K562 (cell line): Measurements from ENCODE around the gene PRPF8. TPM values are rescaled to one million over a fixed set of nuclear protein-coding genes. Genes with fewer than 3 reads are reported as not detected.
A peak's percentile ranks its signal among the peaks of the same experiment; 100 is the strongest.

Experiments
- C11orf30 ChIP-seq: fragments of 450-650 bp; IDR thresholded peaks from 2 replicates; pipeline ENCODE4 v1.6.1; 2016; ENCODE audit warnings: low read depth, mild to moderate bottlenecking
- CBX8 ChIP-seq: fragments of 200-600 bp; sonication (generic); IDR thresholded peaks from 2 replicates; pipeline ENCODE4 v1.6.1; 2012; ENCODE audit warnings: borderline replicate concordance, mixed run types, low read depth, mild to moderate bottlenecking, moderate library complexity, mixed read lengths, low read length, control low read depth, inconsistent platforms; ENCODE audit not compliant: poor library complexity, severe bottlenecking; ENCODE audit errors: extremely low read depth
- CREM ChIP-seq: IDR thresholded peaks from 2 replicates; pipeline ENCODE4 v1.6.1; 2014; ENCODE audit warnings: antibody characterized with exemption, low read depth
- FOXA3 ChIP-seq, 2 experiments: fragments of 450-650 bp in 1 of 2; sonication (generic) in 1 of 2; formaldehyde crosslinking; IDR thresholded peaks in 1 of 2; conservative IDR thresholded peaks in 1 of 2; 2 replicates each; pipeline versions ENCODE4 v1.4.0 to v1.8.0; 2020 to 2022; ENCODE audit warnings: mild to moderate bottlenecking in 2 of 2, missing genetic modification reagents in 1 of 2
- FOXJ2 ChIP-seq: fragments of 200-800 bp; sonication (Bioruptor generic); IDR thresholded peaks from 2 replicates; pipeline ENCODE4 v1.6.1; 2016; ENCODE audit warnings: missing genetic modification characterization, missing compliant biosample characterization
- FUS ChIP-seq: fragments of 200-400 bp; formaldehyde crosslinking; optimal IDR thresholded peaks from 2 replicates; pipeline ENCODE3; 2017; ENCODE audit warnings: low read depth, low read length
- GABPA ChIP-seq: fragments of 200-800 bp; sonication (Bioruptor generic); conservative IDR thresholded peaks from 2 replicates; pipeline ENCODE4 v1.6.1; 2016; ENCODE audit warnings: low read depth, missing genetic modification characterization, missing compliant biosample characterization
- HNRNPL ChIP-seq: fragments of 200-400 bp; formaldehyde crosslinking; IDR thresholded peaks from 2 replicates; pipeline ENCODE4 v1.6.1; 2017; ENCODE audit warnings: low read depth, mild to moderate bottlenecking, low read length
- ILK ChIP-seq: fragments of 450-650 bp; IDR thresholded peaks from 2 replicates; pipeline ENCODE4 v1.6.1; 2016; ENCODE audit warnings: missing genetic modification characterization, low read depth, mild to moderate bottlenecking, missing compliant biosample characterization, moderate library complexity, borderline replicate concordance
- SP2 ChIP-seq: IDR thresholded peaks from 2 replicates; pipeline ENCODE4 v1.6.1; 2011; ENCODE audit warnings: mild to moderate bottlenecking, low read depth, low read length, moderate library complexity; ENCODE audit not compliant: poor library complexity, severe bottlenecking; ENCODE audit errors: extremely low read depth
- STAG1 ChIP-seq: sonication (generic); formaldehyde crosslinking; IDR thresholded peaks from 2 replicates; pipeline ENCODE4 v1.5.0; 2020; ENCODE audit warnings: missing genetic modification reagents, borderline replicate concordance
- TAF7 ChIP-seq: fragments of 450-650 bp; IDR thresholded peaks from 2 replicates; pipeline ENCODE4 v1.6.1; 2016; ENCODE audit warnings: missing genetic modification characterization, missing compliant biosample characterization
- ZNF239 ChIP-seq: fragments of 250-450 bp; sonication (Bioruptor Pico); IDR thresholded peaks from 2 replicates; pipeline ENCODE4 v1.4.0; 2020; ENCODE audit warnings: mild to moderate bottlenecking
- ZNF347 ChIP-seq: fragments of 450-650 bp; formaldehyde crosslinking; IDR thresholded peaks from 2 replicates; pipeline ENCODE4 v1.4.0; 2020; ENCODE audit warnings: low read depth, mild to moderate bottlenecking, moderate library complexity
- ZNF354B ChIP-seq: fragments of 250-450 bp; sonication (Bioruptor Pico); IDR thresholded peaks from 2 replicates; pipeline ENCODE4 v1.4.0; 2020
- ZNF696 ChIP-seq: fragments of 250-450 bp; sonication (Bioruptor Pico); conservative IDR thresholded peaks from 2 replicates; pipeline ENCODE4 v1.4.0; 2020; ENCODE audit warnings: mild to moderate bottlenecking, moderate library complexity
- ZNF778 ChIP-seq: fragments of 450-650 bp; formaldehyde crosslinking; IDR thresholded peaks from 2 replicates; pipeline ENCODE4 v1.4.0; 2020; ENCODE audit warnings: mild to moderate bottlenecking, moderate library complexity
- polyA plus RNA-seq, 8 experiments: library from polyadenylated mRNA; depleted of rRNA in 4 of 8; stranded (reverse) in 5 of 8; unstranded in 3 of 8; fragments of >200 nt; fragmentation: Nextera tagmentation in 2 of 8; fragmentation: Illumina TruSeq in 1 of 8; extraction: Ambion mirVana in 2 of 8; extraction: Trizol in 1 of 8; gene quantifications; 2 replicates each; pipeline versions ENCODE4 v1.2.1 to v1.2.3, GENCODE V29; 2011 to 2014; ENCODE audit warnings: inconsistent platforms in 1 of 8, missing spikeins in 1 of 8
- total RNA-seq, 7 experiments: library from RNA; depleted of rRNA in 6 of 7; stranded (reverse); fragments of >200 nt in 6 of 7; fragmentation: Illumina TruSeq in 2 of 7; extraction: Trizol in 2 of 7; gene quantifications; 2 replicates each; pipeline versions ENCODE4 v1.2.1 to v1.2.3, GENCODE V29; 2011 to 2021; ENCODE audit warnings: low replicate concordance in 1 of 7
- TF ChIP-seq, protein P1 (sequence below): fragments of 250-450 bp; sonication (Bioruptor Pico); IDR thresholded peaks from 2 replicates; pipeline ENCODE4 v1.6.1; 2021; ENCODE audit warnings: mild to moderate bottlenecking
- TF ChIP-seq, protein P2 (sequence below): fragments of 200-800 bp; sonication (Bioruptor generic); IDR thresholded peaks from 2 replicates; pipeline ENCODE4 v1.6.1; 2017; ENCODE audit warnings: missing genetic modification characterization, missing compliant biosample characterization
- TF ChIP-seq, protein P3 (sequence below): fragments of 250-450 bp; sonication (Bioruptor Pico); IDR thresholded peaks from 2 replicates; pipeline ENCODE4 v1.4.0; 2020; ENCODE audit warnings: mild to moderate bottlenecking, moderate library complexity
- TF ChIP-seq, protein P4 (sequence below): sonication (generic); formaldehyde crosslinking; IDR thresholded peaks from 2 replicates; pipeline ENCODE4 v1.8.1; 2023; ENCODE audit warnings: mild to moderate bottlenecking, missing genetic modification reagents

The PRPF8 gene
- total and polyA plus RNA-seq, 9 of the 15 experiments (the other 6 are each of a cell fraction or from before 2014, with no cell fraction given), result 64.3 to 294 (median 85.9) TPM

DNA sequence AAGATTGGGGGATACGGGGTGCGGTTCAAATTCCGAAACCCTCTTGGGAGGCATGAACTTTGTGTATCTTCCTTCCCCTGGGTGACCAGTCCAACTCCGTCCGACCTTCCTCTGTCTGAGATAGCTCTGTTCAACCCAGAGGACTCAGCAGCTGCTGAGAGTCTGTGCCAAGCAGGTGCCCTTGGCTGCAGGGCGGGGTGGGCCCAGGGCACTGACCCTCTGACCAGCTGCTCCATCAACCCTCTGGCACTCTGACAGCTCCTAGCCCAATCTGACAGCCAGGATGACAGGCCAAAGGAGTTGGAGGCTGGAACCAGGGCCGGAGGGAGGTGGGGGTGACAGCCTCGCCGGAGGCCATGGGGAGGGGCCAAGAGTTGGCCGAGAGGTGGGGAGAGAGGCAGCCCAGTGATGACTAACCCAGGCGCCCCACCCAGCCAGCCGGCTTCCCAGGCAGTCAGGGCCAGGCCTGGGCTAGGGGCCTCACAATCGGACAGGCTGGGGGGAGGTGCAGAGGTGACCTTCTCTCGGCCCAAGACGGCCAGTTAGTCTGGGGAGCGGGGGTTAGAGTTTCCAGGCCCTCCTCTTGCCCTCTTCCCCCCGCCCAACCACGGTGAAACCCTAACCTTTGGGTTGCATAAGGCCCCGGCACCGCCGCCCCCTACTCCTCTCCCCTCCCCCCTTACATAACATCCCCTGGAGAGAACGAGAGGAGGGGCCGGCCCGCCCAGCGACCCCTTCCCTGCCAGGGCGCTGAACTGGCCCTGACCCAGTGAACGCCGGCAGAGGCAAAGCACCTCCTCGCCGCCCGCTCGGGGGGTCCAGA, 30.5 kb upstream of the PRPF8 start (continued):
- TF ChIP-seq HNRNPL (no peak), CREM (peak; percentile 50), SP2 (no peak), ZNF239 (CRISPR knock-in tag) (no peak), STAG1 (no peak), FUS (no peak), GABPA (no peak), FOXJ2 (tag) (no peak), C11orf30 (no peak), TAF7 (no peak), ZNF354B (no peak), ILK (tag) (no peak), CBX8 (no peak), FOXA3 (CRISPR knock-in tag; conservative IDR thresholded peaks at IDR 0.05 in 1 of 2, IDR thresholded peaks at IDR 0.05 in 1 of 2) (no peak), ZNF347 (CRISPR knock-in tag) (no peak), ZNF696 (CRISPR knock-in tag) (no peak), ZNF778 (no peak)
- TF ChIP-seq, protein P1, sequence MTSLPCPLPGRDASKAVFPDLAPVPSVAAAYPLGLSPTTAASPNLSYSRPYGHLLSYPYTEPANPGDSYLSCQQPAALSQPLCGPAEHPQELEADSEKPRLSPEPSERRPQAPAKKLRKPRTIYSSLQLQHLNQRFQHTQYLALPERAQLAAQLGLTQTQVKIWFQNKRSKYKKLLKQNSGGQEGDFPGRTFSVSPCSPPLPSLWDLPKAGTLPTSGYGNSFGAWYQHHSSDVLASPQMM (CRISPR knock-in tag), result no peak
- TF ChIP-seq, protein P2, sequence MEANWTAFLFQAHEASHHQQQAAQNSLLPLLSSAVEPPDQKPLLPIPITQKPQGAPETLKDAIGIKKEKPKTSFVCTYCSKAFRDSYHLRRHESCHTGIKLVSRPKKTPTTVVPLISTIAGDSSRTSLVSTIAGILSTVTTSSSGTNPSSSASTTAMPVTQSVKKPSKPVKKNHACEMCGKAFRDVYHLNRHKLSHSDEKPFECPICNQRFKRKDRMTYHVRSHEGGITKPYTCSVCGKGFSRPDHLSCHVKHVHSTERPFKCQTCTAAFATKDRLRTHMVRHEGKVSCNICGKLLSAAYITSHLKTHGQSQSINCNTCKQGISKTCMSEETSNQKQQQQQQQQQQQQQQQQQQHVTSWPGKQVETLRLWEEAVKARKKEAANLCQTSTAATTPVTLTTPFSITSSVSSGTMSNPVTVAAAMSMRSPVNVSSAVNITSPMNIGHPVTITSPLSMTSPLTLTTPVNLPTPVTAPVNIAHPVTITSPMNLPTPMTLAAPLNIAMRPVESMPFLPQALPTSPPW (CRISPR knock-in tag), result peak; percentile 78
- TF ChIP-seq, protein P3, sequence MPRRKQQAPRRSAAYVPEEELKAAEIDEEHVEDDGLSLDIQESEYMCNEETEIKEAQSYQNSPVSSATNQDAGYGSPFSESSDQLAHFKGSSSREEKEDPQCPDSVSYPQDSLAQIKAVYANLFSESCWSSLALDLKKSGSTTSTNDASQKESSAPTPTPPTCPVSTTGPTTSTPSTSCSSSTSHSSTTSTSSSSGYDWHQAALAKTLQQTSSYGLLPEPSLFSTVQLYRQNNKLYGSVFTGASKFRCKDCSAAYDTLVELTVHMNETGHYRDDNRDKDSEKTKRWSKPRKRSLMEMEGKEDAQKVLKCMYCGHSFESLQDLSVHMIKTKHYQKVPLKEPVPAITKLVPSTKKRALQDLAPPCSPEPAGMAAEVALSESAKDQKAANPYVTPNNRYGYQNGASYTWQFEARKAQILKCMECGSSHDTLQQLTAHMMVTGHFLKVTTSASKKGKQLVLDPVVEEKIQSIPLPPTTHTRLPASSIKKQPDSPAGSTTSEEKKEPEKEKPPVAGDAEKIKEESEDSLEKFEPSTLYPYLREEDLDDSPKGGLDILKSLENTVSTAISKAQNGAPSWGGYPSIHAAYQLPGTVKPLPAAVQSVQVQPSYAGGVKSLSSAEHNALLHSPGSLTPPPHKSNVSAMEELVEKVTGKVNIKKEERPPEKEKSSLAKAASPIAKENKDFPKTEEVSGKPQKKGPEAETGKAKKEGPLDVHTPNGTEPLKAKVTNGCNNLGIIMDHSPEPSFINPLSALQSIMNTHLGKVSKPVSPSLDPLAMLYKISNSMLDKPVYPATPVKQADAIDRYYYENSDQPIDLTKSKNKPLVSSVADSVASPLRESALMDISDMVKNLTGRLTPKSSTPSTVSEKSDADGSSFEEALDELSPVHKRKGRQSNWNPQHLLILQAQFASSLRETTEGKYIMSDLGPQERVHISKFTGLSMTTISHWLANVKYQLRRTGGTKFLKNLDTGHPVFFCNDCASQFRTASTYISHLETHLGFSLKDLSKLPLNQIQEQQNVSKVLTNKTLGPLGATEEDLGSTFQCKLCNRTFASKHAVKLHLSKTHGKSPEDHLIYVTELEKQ (CRISPR knock-in tag), result no peak
- TF ChIP-seq, protein P4, sequence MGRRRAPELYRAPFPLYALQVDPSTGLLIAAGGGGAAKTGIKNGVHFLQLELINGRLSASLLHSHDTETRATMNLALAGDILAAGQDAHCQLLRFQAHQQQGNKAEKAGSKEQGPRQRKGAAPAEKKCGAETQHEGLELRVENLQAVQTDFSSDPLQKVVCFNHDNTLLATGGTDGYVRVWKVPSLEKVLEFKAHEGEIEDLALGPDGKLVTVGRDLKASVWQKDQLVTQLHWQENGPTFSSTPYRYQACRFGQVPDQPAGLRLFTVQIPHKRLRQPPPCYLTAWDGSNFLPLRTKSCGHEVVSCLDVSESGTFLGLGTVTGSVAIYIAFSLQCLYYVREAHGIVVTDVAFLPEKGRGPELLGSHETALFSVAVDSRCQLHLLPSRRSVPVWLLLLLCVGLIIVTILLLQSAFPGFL (CRISPR knock-in tag), result no peak
